Endothelial cell of umbilical vein (primary cell): ENCODE results near the gene STRN. TPM values are rescaled to one million over a fixed set of nuclear protein-coding genes. Genes with fewer than 3 reads are reported as not detected.

Experiments
- BruUV-seq: library from RNA; stranded (reverse); fragments of 400-500 nt; replicated peaks from 2 replicates; lab custom pipeline; 2021; lab: Mats Ljungman, UMichigan
- CTCF ChIA-PET: fragments of 300-600, 350-600 bp; sonication (Branson Sonifier 250); formaldehyde crosslinking; loops from one replicate; lab custom pipeline; 2021; ENCODE audit warnings: antibody characterized with exemption, inconsistent platforms; lab: Charles Lee
- POLR2A ChIA-PET: fragments of 300-600, 350-600 bp; sonication (Branson Sonifier 250); formaldehyde crosslinking; loops from one replicate; lab custom pipeline; 2021; ENCODE audit warnings: antibody characterized with exemption, inconsistent platforms; lab: Charles Lee
- DNase-seq: peaks from one replicate; pipeline ENCODE4 v3.0.0-alpha.2; 2011; ENCODE audit warnings: low read depth, low spot score
- FAIRE-seq: peaks from 2 replicates; lab custom pipeline; 2011; peaks lifted over from hg19 to GRCh38; lab: Jason Lieb, UNC
- H2AFZ ChIP-seq: 2 replicates; pipeline ENCODE4 v1.6.0; 2012; ENCODE audit warnings: low read depth, low read length, control low read depth, inconsistent platforms
- H3K27ac ChIP-seq: 2 replicates; pipeline ENCODE4 v1.5.1; 2011; ENCODE audit warnings: low read depth, mild to moderate bottlenecking, control low read depth, low read length, moderate library complexity; ENCODE audit not compliant: insufficient read depth
- H3K27me3 ChIP-seq, 2 experiments: 2 replicates each; pipeline versions ENCODE4 v1.6.0 to v1.6.1; 2011; ENCODE audit warnings: low read length in 2 of 2, mixed read lengths in 1 of 2; ENCODE audit not compliant: control insufficient read depth in 2 of 2, insufficient read depth in 2 of 2
- H3K36me3 ChIP-seq, 2 experiments: 2 replicates in 1 of 2; 3 replicates in 1 of 2; pipeline ENCODE4 v1.5.1; 2011; ENCODE audit warnings: low read length in 2 of 2, mild to moderate bottlenecking in 1 of 2, moderate library complexity in 1 of 2; ENCODE audit not compliant: control insufficient read depth in 2 of 2, insufficient read depth in 2 of 2; ENCODE audit errors: extremely low read depth in 1 of 2
- H3K4me1 ChIP-seq: 3 replicates; pipeline ENCODE4 v1.5.1; 2011; ENCODE audit warnings: mild to moderate bottlenecking, low read length; ENCODE audit not compliant: control insufficient read depth, insufficient read depth; ENCODE audit errors: extremely low read depth
- H3K4me2 ChIP-seq: 2 replicates; pipeline ENCODE4 v1.6.1; 2011; ENCODE audit warnings: low read length, control low read depth, mixed read lengths; ENCODE audit not compliant: insufficient read depth
- H3K4me3 ChIP-seq, 3 experiments: fragments of 200-600 bp in 1 of 3; sonication (generic), shearing (Covaris generic) in 1 of 3; replicated peaks in 1 of 3; 2 replicates each; pipeline ENCODE4 v1.5.1; 2011 to 2016; ENCODE audit warnings: control low read depth in 3 of 3, low read length in 3 of 3, mild to moderate bottlenecking in 2 of 3, inconsistent platforms in 1 of 3, low read depth in 1 of 3, moderate library complexity in 1 of 3; ENCODE audit not compliant: insufficient read depth in 1 of 3
- H3K79me2 ChIP-seq: 2 replicates; pipeline ENCODE4 v1.6.0; 2012; ENCODE audit warnings: low read length, inconsistent platforms; ENCODE audit not compliant: control insufficient read depth, insufficient read depth
- H3K9ac ChIP-seq: replicated peaks from 2 replicates; pipeline ENCODE3; 2011; ENCODE audit warnings: low read length, control low read depth; ENCODE audit not compliant: insufficient read depth; ENCODE audit errors: extremely low read depth
- H3K9me1 ChIP-seq: replicated peaks from 3 replicates; pipeline ENCODE4 v1.6.0; 2011; ENCODE audit warnings: mild to moderate bottlenecking, low read length; ENCODE audit not compliant: control insufficient read depth, insufficient read depth; ENCODE audit errors: extremely low read depth
- H3K9me3 ChIP-seq: replicated peaks from 2 replicates; pipeline ENCODE4 v1.5.1; 2012; ENCODE audit warnings: low read length, inconsistent platforms; ENCODE audit not compliant: control insufficient read depth, insufficient read depth
- H4K20me1 ChIP-seq: replicated peaks from 2 replicates; pipeline ENCODE3; 2011; ENCODE audit warnings: mild to moderate bottlenecking, low read length; ENCODE audit not compliant: control insufficient read depth, insufficient read depth; ENCODE audit errors: extremely low read depth
- CTCF ChIP-seq, 2 donors: IDR thresholded peaks; 1 replicate in 1 of 2; 2 replicates in 1 of 2; pipeline ENCODE4 v1.5.1; 2011; ENCODE audit warnings: low read length in 2 of 2, mild to moderate bottlenecking in 2 of 2, moderate library complexity in 2 of 2, control low read depth in 1 of 2, inconsistent platforms in 1 of 2, low read depth in 1 of 2; ENCODE audit not compliant: insufficient read depth in 1 of 2; ENCODE audit errors: extremely low read depth in 1 of 2
- EZH2 ChIP-seq: IDR thresholded peaks from 2 replicates; pipeline ENCODE4 v1.6.1; 2012; ENCODE audit warnings: borderline replicate concordance, low read depth, mild to moderate bottlenecking, moderate library complexity, low read length, inconsistent platforms; ENCODE audit not compliant: severe bottlenecking
- FOS ChIP-seq: IDR thresholded peaks from 2 replicates; pipeline ENCODE4 v1.6.1; 2011; ENCODE audit warnings: mild to moderate bottlenecking, low read length, moderate library complexity, borderline replicate concordance; ENCODE audit not compliant: insufficient read depth
- GATA2 ChIP-seq: IDR thresholded peaks from 2 replicates; pipeline ENCODE4 v1.7.0; 2011; ENCODE audit warnings: low read depth, mild to moderate bottlenecking, moderate library complexity, mixed read lengths, low read length; ENCODE audit not compliant: insufficient read length, insufficient read depth
- JUN ChIP-seq: IDR thresholded peaks from 2 replicates; pipeline ENCODE4 v1.6.1; 2011; ENCODE audit warnings: borderline replicate concordance, low read depth; ENCODE audit not compliant: insufficient read length, insufficient read depth
- MAX ChIP-seq: IDR thresholded peaks from 2 replicates; pipeline ENCODE4 v1.6.1; 2011; ENCODE audit not compliant: insufficient read depth, insufficient read length
- MYC ChIP-seq: IDR thresholded peaks from one replicate; pipeline ENCODE4 v1.6.1; 2011; ENCODE audit warnings: mild to moderate bottlenecking, low read depth, low read length
- POLR2A ChIP-seq: IDR thresholded peaks from 2 replicates; pipeline ENCODE4 v1.6.1; 2012; ENCODE audit warnings: low read depth, mild to moderate bottlenecking, control low read depth, low read length
- POLR2AphosphoS5 ChIP-seq: IDR thresholded peaks from 2 replicates; pipeline ENCODE4 v1.6.1; 2012; ENCODE audit warnings: low read depth, mild to moderate bottlenecking, control low read depth, low read length, moderate library complexity; ENCODE audit not compliant: insufficient read depth
- dilution Hi-C: fragments of 300-500 bp; cut with MboI; formaldehyde crosslinking; loops from one replicate; pipeline ENCODE4 v1.15.0; 2019; ENCODE audit warnings: low sequenced_read_pairs; ENCODE audit not compliant: extremely low pct_ligation_motif_present
- intact Hi-C: fragments of 100-400 bp; cut with micrococcal nuclease; formaldehyde crosslinking; loops from one replicate; pipeline ENCODE4 v1.10.0; 2022
- polyA plus RNA-seq, 4 experiments: library from polyadenylated mRNA; depleted of rRNA in 3 of 4; stranded (reverse) in 3 of 4; unstranded in 1 of 4; fragments of >200 nt; gene quantifications; 2 replicates each; pipeline versions ENCODE4 v1.2.1 to v1.2.3, GENCODE V29; 2011 to 2012; ENCODE audit warnings: missing spikeins in 1 of 4
- total RNA-seq: library from RNA; stranded (reverse); gene quantifications from 2 replicates; pipeline ENCODE4 v1.2.3, GENCODE V29; 2021

STRN gene
- total and polyA plus RNA-seq, 2 donors (not counting 3 experiments of a cell fraction or from before 2014, with no cell fraction given) = 6.7 to 33.4 TPM

- Histone ChIP-seq H3K9me3 (no peaks in the 10 kb centered on the region), H3K9ac (no peak overlapping the region), H3K36me3 (no peaks in the 10 kb centered on the region), H3K27me3 (peaks cover 0 to 1% of the 10 kb centered on the region in 2 experiments), H3K9me1 (no peaks in the 10 kb centered on the region), H3K27ac (no peak overlapping the region), H3K4me3 (no peak overlapping the region), H3K4me1 (no peaks in the 10 kb centered on the region), H4K20me1 (no peaks in the 10 kb centered on the region), H2AFZ (no peak overlapping the region), H3K4me2 (no peak overlapping the region), H3K79me2 (no peaks in the 10 kb centered on the region)
- POLR2A ChIA-PET = no interaction called here
- CTCF ChIA-PET = no interaction called here
- BruUV-seq = no TSS peak
- TF ChIP-seq POLR2AphosphoS5 = no peak
- no peak for TF ChIP-seq POLR2A
- TF ChIP-seq CTCF (IDR thresholded peaks at IDR 0.05; ENCODE audit: extremely low read depth in 1 of 2, insufficient read depth in 1 of 2, low read depth in 1 of 2, low read length in 2 of 2) = no peak
- TF ChIP-seq MYC = no peak
- no peak for TF ChIP-seq JUN
- TF ChIP-seq MAX = no peak
- TF ChIP-seq EZH2 = no peak
- no peak for TF ChIP-seq GATA2
- TF ChIP-seq FOS = no peak
- dilution Hi-C loops (no loop called here), intact Hi-C loops (no loop called here)
- FAIRE-seq (no peak), DNase-seq (no peak)
These were observed 142.1 kb downstream of the STRN start for GRCh38 chr2:36824273-36824672.
